CD14-positive monocyte (primary cell): ENCODE results near the gene CCN6. TPM values are rescaled to one million over a fixed set of nuclear protein-coding genes. Genes with fewer than 3 reads are reported as not detected.

Experiments used
- DNase-seq, 3 donors: peaks; one replicate each; pipeline ENCODE4 v3.0.0-alpha.2; 2011 to 2022
- H2AFZ ChIP-seq: 2 replicates; pipeline ENCODE4 v1.6.0; 2012; ENCODE audit warnings: mild to moderate bottlenecking, low read depth, low read length, inconsistent platforms; ENCODE audit not compliant: insufficient read depth, poor library complexity, severe bottlenecking
- H3K27ac ChIP-seq, 2 donors: 1 replicate in 1 of 2; 2 replicates in 1 of 2; pipeline ENCODE4 v1.5.1; 2012 to 2013; ENCODE audit warnings: low read length in 2 of 2, control low read depth in 1 of 2, inconsistent platforms in 1 of 2, low read depth in 1 of 2, mild to moderate bottlenecking in 1 of 2
- H3K27me3 ChIP-seq, 2 donors: one replicate each; pipeline versions ENCODE4 v1.6.0 to v1.6.1; 2011 to 2013; ENCODE audit warnings: low read length in 2 of 2; ENCODE audit not compliant: control insufficient read depth in 2 of 2, insufficient read depth in 2 of 2
- H3K36me3 ChIP-seq, 2 donors: replicated peaks in 1 of 2; 1 replicate in 1 of 2; 2 replicates in 1 of 2; pipeline versions ENCODE4 v1.5.1 to v1.6.1; 2012 to 2013; ENCODE audit warnings: low read length in 2 of 2, control low read depth in 1 of 2, inconsistent platforms in 1 of 2, mild to moderate bottlenecking in 1 of 2; ENCODE audit not compliant: insufficient read depth in 2 of 2, control insufficient read depth in 1 of 2
- H3K4me1 ChIP-seq, 2 donors: 1 replicate in 1 of 2; 2 replicates in 1 of 2; pipeline versions ENCODE4 v1.5.1 to v1.6.1; 2012 to 2013; ENCODE audit warnings: low read length in 2 of 2, control low read depth in 1 of 2, inconsistent platforms in 1 of 2, mild to moderate bottlenecking in 1 of 2, moderate library complexity in 1 of 2; ENCODE audit not compliant: insufficient read depth in 2 of 2, control insufficient read depth in 1 of 2
- H3K4me2 ChIP-seq: replicated peaks from 2 replicates; pipeline ENCODE3; 2012; ENCODE audit warnings: low read length, moderate library complexity, mild to moderate bottlenecking; ENCODE audit not compliant: poor library complexity, severe bottlenecking; ENCODE audit errors: extremely low read depth
- H3K4me3 ChIP-seq, 3 experiments: fragments of 200-600 bp in 1 of 3; sonication (generic) in 1 of 3; replicated peaks in 1 of 3; 1 replicate in 2 of 3; 2 replicates in 1 of 3; pipeline ENCODE4 v1.5.1; 2011 to 2013; ENCODE audit warnings: low read length in 3 of 3, mild to moderate bottlenecking in 3 of 3, control low read depth in 2 of 3, low read depth in 2 of 3, inconsistent platforms in 1 of 3, moderate library complexity in 1 of 3
- H3K79me2 ChIP-seq: 2 replicates; pipeline ENCODE4 v1.6.0; 2012; ENCODE audit warnings: mild to moderate bottlenecking, control low read depth, inconsistent platforms, low read length, moderate library complexity; ENCODE audit not compliant: insufficient read depth
- H3K9ac ChIP-seq: 2 replicates; pipeline ENCODE4 v1.6.0; 2017; ENCODE audit warnings: low read length, mild to moderate bottlenecking; ENCODE audit not compliant: insufficient read depth, poor library complexity, severe bottlenecking
- H3K9me3 ChIP-seq, 2 donors: replicated peaks in 1 of 2; 1 replicate in 1 of 2; 2 replicates in 1 of 2; pipeline versions ENCODE4 v1.5.1 to v1.6.1; 2012 to 2013; ENCODE audit warnings: low read length in 2 of 2, control low read depth in 1 of 2; ENCODE audit not compliant: control insufficient read depth in 1 of 2, insufficient read depth in 1 of 2
- H4K20me1 ChIP-seq: 2 replicates; pipeline ENCODE4 v1.6.0; 2012; ENCODE audit warnings: mild to moderate bottlenecking, low read length, control low read depth, moderate library complexity; ENCODE audit not compliant: insufficient read depth
- H3K27ac Mint-ChIP-seq, 7 donors: one replicate each; pipeline ENCODE4 v1.8.0; 2020; ENCODE audit warnings: mild to moderate bottlenecking in 7 of 7, mixed read lengths in 7 of 7, moderate library complexity in 6 of 7, inconsistent platforms in 2 of 7
- H3K27me3 Mint-ChIP-seq, 3 donors: one replicate each; pipeline ENCODE4 v1.8.0; 2021 to 2022; ENCODE audit warnings: low read depth in 3 of 3, mild to moderate bottlenecking in 3 of 3, mixed read lengths in 3 of 3, moderate library complexity in 3 of 3, inconsistent platforms in 1 of 3
- H3K36me3 Mint-ChIP-seq, 2 donors: one replicate each; pipeline ENCODE4 v1.8.0; 2020; ENCODE audit warnings: mixed read lengths in 2 of 2, inconsistent platforms in 1 of 2, mild to moderate bottlenecking in 1 of 2
- H3K4me1 Mint-ChIP-seq: one replicate; pipeline ENCODE4 v1.8.0; 2020; ENCODE audit warnings: mild to moderate bottlenecking, mixed read lengths
- H3K4me3 Mint-ChIP-seq, 2 donors: one replicate each; pipeline ENCODE4 v1.8.0; 2020; ENCODE audit warnings: mild to moderate bottlenecking in 2 of 2, mixed read lengths in 2 of 2, moderate library complexity in 1 of 2
- H3K9me3 Mint-ChIP-seq, 7 donors: one replicate each; pipeline ENCODE4 v1.8.0; 2020 to 2022; ENCODE audit warnings: mixed read lengths in 7 of 7, mild to moderate bottlenecking in 6 of 7, moderate library complexity in 6 of 7, inconsistent platforms in 2 of 7
- WGBS: methylation state at CpG from one replicate; pipeline ENCODE4 v1.1.5; 2013; ENCODE audit warnings: missing lambda C conversion rate; ENCODE audit not compliant: insufficient coverage; 5-methylcytosine and 5-hydroxymethylcytosine counted together
- intact Hi-C, 2 donors: fragments of 100-400 bp; cut with micrococcal nuclease; formaldehyde crosslinking; loops; one replicate each; pipeline versions ENCODE4 v1.15.0 to v1.15.1; 2023
- polyA plus RNA-seq, 3 donors: library from polyadenylated mRNA; depleted of rRNA in 1 of 3; unstranded in 2 of 3; stranded (reverse) in 1 of 3; fragments of 300-500 nt in 2 of 3; fragments of >200 nt in 1 of 3; fragmentation: Illumina TruSeq in 2 of 3; gene quantifications; 1 replicate in 2 of 3; 2 replicates in 1 of 3; pipeline ENCODE4 v1.2.3, GENCODE V29; 2012 to 2021
- TF ChIP-seq, protein P1 (sequence below): fragments of 200-600 bp; IDR thresholded peaks from one replicate; pipeline ENCODE4 v1.8.0; 2022; ENCODE audit warnings: antibody characterized with exemption, mild to moderate bottlenecking

Gene CCN6
- polyA plus RNA-seq, 3 donors, result not detected

DNA sequence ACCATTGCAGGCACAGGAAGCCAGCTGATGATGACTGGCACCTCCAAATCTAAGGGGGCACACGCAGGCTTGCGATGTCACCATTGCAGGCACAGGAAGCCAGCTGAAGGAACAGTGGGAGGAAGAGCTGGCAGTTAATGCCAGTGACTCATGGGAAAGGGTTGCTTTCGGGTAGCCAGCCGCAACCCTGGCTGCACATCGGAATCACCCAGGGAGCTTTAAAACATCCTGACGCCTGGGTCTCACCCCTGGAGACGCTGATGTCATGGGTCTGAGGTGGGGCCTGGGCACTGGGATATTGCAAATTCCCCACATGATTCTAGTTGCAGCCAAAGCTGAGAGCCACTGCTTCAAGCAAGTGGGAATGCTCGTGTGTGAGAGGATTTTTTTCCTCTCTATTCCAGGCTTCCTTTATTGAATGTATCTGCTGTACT, 16.1 kb upstream of the CCN6 start:
- H3K9ac ChIP-seq, result no peak overlapping the region
- H3K9me3 ChIP-seq, result no peaks in the 10 kb centered on the region
- DNase-seq, result peak; percentile 43 to 85 (median 52)
- H3K27me3 ChIP-seq, result no peaks in the 10 kb centered on the region
- Mint-ChIP-seq H3K36me3 (no peaks in the 10 kb centered on the region), H3K4me1 (peaks cover 16% of the 10 kb centered on the region), H3K4me3 (no peak overlapping the region), H3K9me3 (no peaks in the 10 kb centered on the region), H3K27me3 (peaks cover 0 to 2% (median 0%) of the 10 kb centered on the region in 3 donors), H3K27ac (peak overlapping the region in 1 of 7 donors; percentile 33)
- 22% methylated on average over 7 of the region's 8 CpGs for WGBS
- peak overlapping the region; percentile 26 for H2AFZ ChIP-seq
- H3K27ac ChIP-seq, result no peak overlapping the region
- intact Hi-C loops, result no loop called here
- TF ChIP-seq, protein P1, sequence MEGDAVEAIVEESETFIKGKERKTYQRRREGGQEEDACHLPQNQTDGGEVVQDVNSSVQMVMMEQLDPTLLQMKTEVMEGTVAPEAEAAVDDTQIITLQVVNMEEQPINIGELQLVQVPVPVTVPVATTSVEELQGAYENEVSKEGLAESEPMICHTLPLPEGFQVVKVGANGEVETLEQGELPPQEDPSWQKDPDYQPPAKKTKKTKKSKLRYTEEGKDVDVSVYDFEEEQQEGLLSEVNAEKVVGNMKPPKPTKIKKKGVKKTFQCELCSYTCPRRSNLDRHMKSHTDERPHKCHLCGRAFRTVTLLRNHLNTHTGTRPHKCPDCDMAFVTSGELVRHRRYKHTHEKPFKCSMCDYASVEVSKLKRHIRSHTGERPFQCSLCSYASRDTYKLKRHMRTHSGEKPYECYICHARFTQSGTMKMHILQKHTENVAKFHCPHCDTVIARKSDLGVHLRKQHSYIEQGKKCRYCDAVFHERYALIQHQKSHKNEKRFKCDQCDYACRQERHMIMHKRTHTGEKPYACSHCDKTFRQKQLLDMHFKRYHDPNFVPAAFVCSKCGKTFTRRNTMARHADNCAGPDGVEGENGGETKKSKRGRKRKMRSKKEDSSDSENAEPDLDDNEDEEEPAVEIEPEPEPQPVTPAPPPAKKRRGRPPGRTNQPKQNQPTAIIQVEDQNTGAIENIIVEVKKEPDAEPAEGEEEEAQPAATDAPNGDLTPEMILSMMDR, result no peak
- H3K4me1 ChIP-seq, result peaks cover 7 to 8% of the 10 kb centered on the region in 2 donors
- no peaks in the 10 kb centered on the region for H3K36me3 ChIP-seq
- no peak overlapping the region for H3K4me3 ChIP-seq
- no peaks in the 10 kb centered on the region for H4K20me1 ChIP-seq
- H3K4me2 ChIP-seq, result no peak overlapping the region
- no peaks in the 10 kb centered on the region for H3K79me2 ChIP-seq

DNA sequence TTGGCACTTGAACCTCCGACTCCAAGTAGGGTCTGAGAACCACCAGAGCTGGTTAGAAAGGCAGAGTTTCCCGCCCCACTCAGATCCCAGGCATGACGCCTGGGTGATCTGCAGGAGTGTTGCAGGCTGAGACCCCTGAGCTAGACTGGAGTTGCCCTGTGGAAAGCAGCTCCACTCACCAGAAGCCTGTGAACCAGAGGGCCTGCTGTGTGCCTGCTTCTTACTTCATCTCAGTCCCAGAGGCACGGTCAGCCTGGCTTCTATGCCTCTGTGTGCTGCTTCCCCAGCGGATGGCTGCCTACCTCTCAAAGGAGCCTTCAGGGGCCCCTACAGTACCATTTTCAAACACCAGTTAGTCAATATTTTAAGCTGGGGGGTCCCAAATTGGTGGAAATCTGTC, 15.6 kb upstream of the CCN6 start:
- Histone ChIP-seq H3K4me3 (no peak overlapping the region), H2AFZ (peak overlapping the region; percentile 26), H3K79me2 (no peaks in the 10 kb centered on the region), H3K36me3 (no peaks in the 10 kb centered on the region), H4K20me1 (no peaks in the 10 kb centered on the region), H3K4me1 (peaks cover 7 to 8% of the 10 kb centered on the region in 2 donors), H3K4me2 (no peak overlapping the region), H3K27me3 (no peaks in the 10 kb centered on the region), H3K9ac (no peak overlapping the region), H3K27ac (no peak overlapping the region), H3K9me3 (no peaks in the 10 kb centered on the region)
- H3K36me3 Mint-ChIP-seq, result no peaks in the 10 kb centered on the region
- no peak for DNase-seq
- 60% methylated on average over 3 of the region's 5 CpGs for WGBS
- H3K27me3 Mint-ChIP-seq, result peaks cover 0 to 2% (median 0%) of the 10 kb centered on the region in 3 donors
- intact Hi-C loops, result no loop called here
- H3K4me3 Mint-ChIP-seq, result no peak overlapping the region
- H3K4me1 Mint-ChIP-seq, result peaks cover 17% of the 10 kb centered on the region
- TF ChIP-seq, protein P1, result no peak
- H3K27ac Mint-ChIP-seq, result no peak overlapping the region
- no peaks in the 10 kb centered on the region for H3K9me3 Mint-ChIP-seq
